ENCODE measurements around the gene TSPAN7. TPM values are rescaled to one million over a fixed set of nuclear protein-coding genes. Genes with fewer than 3 reads are reported as not detected.

The TSPAN7 gene
- total and polyA plus RNA-seq, 9 of the 15 experiments (the other 6 are each of a cell fraction or from before 2014, with no cell fraction given): 0.07 to 0.29 (median 0.12) TPM; not detected in 1

DNA sequence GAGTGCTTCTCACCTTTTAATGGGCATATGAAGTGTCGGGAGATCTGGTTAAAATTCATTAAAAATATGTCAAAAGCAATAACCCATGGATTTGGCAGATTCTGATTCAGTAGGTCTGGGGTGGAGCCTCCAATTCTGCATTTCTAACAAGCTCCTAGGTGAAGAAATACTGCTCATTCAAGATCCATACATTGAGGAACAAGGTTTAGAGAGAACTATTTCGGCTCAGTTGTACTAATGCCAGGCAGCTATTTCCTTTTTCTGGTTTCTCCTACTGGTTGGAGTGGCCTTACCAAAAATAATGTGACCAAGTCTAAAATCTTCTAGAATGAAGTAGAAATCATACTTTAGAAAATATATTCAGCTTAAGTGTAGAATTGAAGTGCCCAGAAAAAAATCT lies 117.5 kb downstream of the TSPAN7 start (continued):
- no peak for TF ChIP-seq SOX6 (IDR thresholded peaks at IDR 0.05)

DNA sequence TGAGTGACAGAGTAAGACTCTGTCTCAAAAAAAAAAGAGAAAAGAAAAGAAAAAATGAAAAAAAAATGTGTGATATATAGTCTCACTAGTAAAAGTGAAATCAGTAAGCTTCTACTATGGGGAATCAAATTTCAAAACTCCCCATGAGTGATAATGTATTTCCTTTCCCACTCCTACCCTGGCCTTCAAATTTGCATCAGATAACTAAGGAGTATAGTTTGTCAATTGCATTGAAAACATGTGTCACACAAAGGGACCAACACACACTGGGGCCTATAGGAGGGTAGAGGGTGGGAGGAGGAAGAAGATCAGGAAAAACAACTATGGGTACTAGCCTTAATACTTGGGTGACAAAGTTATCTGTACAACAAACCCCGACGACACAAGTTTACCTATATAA lies 118.4 kb downstream of the TSPAN7 start:
- H3K36me3 ChIP-seq (ENCODE audit: control insufficient read depth, insufficient read depth, low read length): no peaks in the 10 kb centered on the region
- H3K9me1 ChIP-seq (ENCODE audit: control insufficient read depth, insufficient read depth, low read length): no peaks in the 10 kb centered on the region
- in situ Hi-C loops (cut with MboI): loop anchor here (10.0 kb wide), 1 partner anchor 765 kb away; no protein-coding TSS in a partner anchor
- no peaks in the 10 kb centered on the region for H4K20me1 ChIP-seq (replicated peaks; ENCODE audit: control insufficient read depth, insufficient read depth, low read length)
- ATAC-seq (peak; percentile 37; the same call in 1 of the 3 replicates), DNase-seq (ENCODE audit: extremely low read depth in 1 of 4, low spot score in 3 of 4) (no peak), FAIRE-seq (no peak)
- H3K9ac ChIP-seq (ENCODE audit: insufficient read depth in 1 of 2, low read depth in 2 of 2, low read length in 2 of 2): no peak overlapping the region
- H3K4me3 ChIP-seq: no peak overlapping the region
- H3K9me3 ChIP-seq (replicated peaks; ENCODE audit: control insufficient read depth, insufficient read depth, low read depth, low read length): no peaks in the 10 kb centered on the region
- WGBS (ENCODE audit: insufficient coverage, low coverage, missing lambda C conversion rate): 0% methylated on average over 2 of the region's 2 CpGs
- no peak overlapping the region for H3K4me2 ChIP-seq (ENCODE audit: insufficient read depth, low read length)
- BruUV-seq (replicated peaks): no TSS peak
- no peaks in the 10 kb centered on the region for H3K79me2 ChIP-seq (ENCODE audit: control insufficient read depth, insufficient read depth, low read length)
- ChIA-PET CTCF (ENCODE audit: low intra/inter-chr PET ratio) (no interaction called here), POLR2A (interaction anchor here (0.7 to 1.2 kb wide), 2 partner anchors 8 to 114 kb away, joined by 3 to 4 read pairs; no protein-coding TSS in a partner anchor)
- no peaks in the 10 kb centered on the region; a peak in 1 of 5 replicates for H3K27me3 ChIP-seq (ENCODE audit: control insufficient read depth in 2 of 2, insufficient read depth in 2 of 2, low read length in 2 of 2)
- H3K27ac ChIP-seq (ENCODE audit: extremely low read depth, low read depth, low read length): no peak overlapping the region
- H3K4me1 ChIP-seq (replicated peaks in 1 of 2; ENCODE audit: control insufficient read depth in 2 of 2, insufficient read depth in 2 of 2, low read length in 2 of 2): no peaks in the 10 kb centered on the region
- H2AFZ ChIP-seq (ENCODE audit: low read depth, low read length): peak overlapping the region; percentile 24; the same call in 1 of the 2 replicates
- intact Hi-C loops (cut with micrococcal nuclease): no loop called here
- TF ChIP-seq, protein P1, sequence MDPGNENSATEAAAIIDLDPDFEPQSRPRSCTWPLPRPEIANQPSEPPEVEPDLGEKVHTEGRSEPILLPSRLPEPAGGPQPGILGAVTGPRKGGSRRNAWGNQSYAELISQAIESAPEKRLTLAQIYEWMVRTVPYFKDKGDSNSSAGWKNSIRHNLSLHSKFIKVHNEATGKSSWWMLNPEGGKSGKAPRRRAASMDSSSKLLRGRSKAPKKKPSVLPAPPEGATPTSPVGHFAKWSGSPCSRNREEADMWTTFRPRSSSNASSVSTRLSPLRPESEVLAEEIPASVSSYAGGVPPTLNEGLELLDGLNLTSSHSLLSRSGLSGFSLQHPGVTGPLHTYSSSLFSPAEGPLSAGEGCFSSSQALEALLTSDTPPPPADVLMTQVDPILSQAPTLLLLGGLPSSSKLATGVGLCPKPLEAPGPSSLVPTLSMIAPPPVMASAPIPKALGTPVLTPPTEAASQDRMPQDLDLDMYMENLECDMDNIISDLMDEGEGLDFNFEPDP (CRISPR knock-in tag; IDR thresholded peaks at IDR 0.05): no peak
- TF ChIP-seq ZFPM2 (CRISPR knock-in tag; IDR thresholded peaks at IDR 0.05): no peak
- TF ChIP-seq ESRRA (IDR thresholded peaks at IDR 0.05; ENCODE audit: borderline replicate concordance, low read depth): no peak
- no peak for TF ChIP-seq BCL6 (CRISPR knock-in tag; IDR thresholded peaks at IDR 0.05)
- no peak for TF ChIP-seq ZNF197 (CRISPR knock-in tag; IDR thresholded peaks at IDR 0.05; ENCODE audit: low read depth)
- TF ChIP-seq FOXK2 (conservative IDR thresholded peaks at IDR 0.05 in 1 of 2, IDR thresholded peaks at IDR 0.05 in 1 of 2; ENCODE audit: low read depth in 2 of 2): no peak
- TF ChIP-seq ZNF384 (IDR thresholded peaks at IDR 0.05; ENCODE audit: low read depth, low read length): no peak
- TF ChIP-seq LARP7 (IDR thresholded peaks at IDR 0.05): no peak
- TF ChIP-seq NFIC (IDR thresholded peaks at IDR 0.05): no peak
